Astrocyte (in vitro differentiated cells and primary cell): Measurements from ENCODE around the gene SLC16A9. TPM values are rescaled to one million over a fixed set of nuclear protein-coding genes. Genes with fewer than 3 reads are reported as not detected.
A peak's percentile ranks its signal among the peaks of the same experiment; 100 is the strongest.

ENCODE experiments used
- DNase-seq: peaks from one replicate; pipeline ENCODE4 v3.0.0-alpha.2; 2010; ENCODE audit warnings: low read depth
- FAIRE-seq: peaks from 2 replicates; lab custom pipeline; 2011; peaks lifted over from hg19 to GRCh38; lab: Jason Lieb, UNC
- H2AFZ ChIP-seq: 2 replicates; pipeline ENCODE4 v1.6.0; 2012; ENCODE audit warnings: low read depth, low read length, inconsistent platforms
- H3K27ac ChIP-seq: 2 replicates; pipeline ENCODE4 v1.5.1; 2011; ENCODE audit warnings: low read depth, low read length, inconsistent platforms
- H3K27me3 ChIP-seq: 2 replicates; pipeline ENCODE4 v1.6.0; 2011; ENCODE audit warnings: low read length, inconsistent platforms; ENCODE audit not compliant: insufficient read depth
- H3K36me3 ChIP-seq: 2 replicates; pipeline ENCODE4 v1.5.1; 2011; ENCODE audit warnings: low read length, inconsistent platforms; ENCODE audit not compliant: insufficient read depth
- H3K4me1 ChIP-seq: 2 replicates; pipeline ENCODE4 v1.5.1; 2011; ENCODE audit warnings: low read length, inconsistent platforms; ENCODE audit not compliant: insufficient read depth
- H3K4me2 ChIP-seq: 2 replicates; pipeline ENCODE4 v1.6.0; 2012; ENCODE audit warnings: low read length, inconsistent platforms
- H3K4me3 ChIP-seq: 2 replicates; pipeline ENCODE4 v1.5.1; 2011; ENCODE audit warnings: low read depth, mild to moderate bottlenecking, low read length, inconsistent platforms; ENCODE audit not compliant: insufficient read depth
- H3K79me2 ChIP-seq: 2 replicates; pipeline ENCODE4 v1.6.0; 2012; ENCODE audit warnings: mild to moderate bottlenecking, low read length, inconsistent platforms; ENCODE audit not compliant: insufficient read depth
- H3K9ac ChIP-seq: 2 replicates; pipeline ENCODE4 v1.6.0; 2012; ENCODE audit warnings: mild to moderate bottlenecking, low read length, inconsistent platforms
- H3K9me3 ChIP-seq: 2 replicates; pipeline ENCODE4 v1.5.1; 2012; ENCODE audit warnings: low read depth, mild to moderate bottlenecking, low read length, inconsistent platforms; ENCODE audit not compliant: insufficient read depth
- H4K20me1 ChIP-seq: 2 replicates; pipeline ENCODE4 v1.6.0; 2012; ENCODE audit warnings: low read length, inconsistent platforms; ENCODE audit not compliant: insufficient read depth
- H3K27ac Mint-ChIP-seq: one replicate; pipeline ENCODE4 v1.8.0; 2021; ENCODE audit warnings: mild to moderate bottlenecking, mixed read lengths; ENCODE audit not compliant: unreplicated experiment
- H3K27me3 Mint-ChIP-seq: one replicate; pipeline ENCODE4 v1.8.0; 2021; ENCODE audit warnings: low read depth, mixed read lengths; ENCODE audit not compliant: unreplicated experiment
- H3K36me3 Mint-ChIP-seq: one replicate; pipeline ENCODE4 v1.8.0; 2021; ENCODE audit warnings: low read depth, mixed read lengths; ENCODE audit not compliant: unreplicated experiment
- H3K4me1 Mint-ChIP-seq: one replicate; pipeline ENCODE4 v1.8.0; 2021; ENCODE audit warnings: low read depth, mixed read lengths; ENCODE audit not compliant: unreplicated experiment
- H3K4me3 Mint-ChIP-seq: one replicate; pipeline ENCODE4 v1.8.0; 2021; ENCODE audit warnings: mild to moderate bottlenecking, moderate library complexity, mixed read lengths; ENCODE audit not compliant: unreplicated experiment
- H3K9me3 Mint-ChIP-seq: one replicate; pipeline ENCODE4 v1.8.0; 2021; ENCODE audit warnings: mild to moderate bottlenecking, mixed read lengths; ENCODE audit not compliant: unreplicated experiment
- CTCF ChIP-seq: IDR thresholded peaks from 2 replicates; pipeline ENCODE4 v1.5.1; 2011; ENCODE audit warnings: low read depth, mild to moderate bottlenecking, inconsistent platforms, low read length, moderate library complexity; ENCODE audit not compliant: insufficient read depth
- EZH2 ChIP-seq: IDR thresholded peaks from 2 replicates; pipeline ENCODE4 v1.6.1; 2012; ENCODE audit warnings: mild to moderate bottlenecking, low read length, inconsistent platforms; ENCODE audit not compliant: insufficient read depth
- total RNA-seq: library from RNA; stranded (reverse); gene quantifications from 2 replicates; pipeline ENCODE4 v1.2.1, GENCODE V29; 2021

Gene SLC16A9
- total RNA-seq, 1 donor from 2014 or later: 3.4 TPM

- Histone ChIP-seq H3K4me1 (no peaks in the 10 kb centered on the region), H3K9ac (no peak overlapping the region), H3K79me2 (no peaks in the 10 kb centered on the region), H3K9me3 (no peaks in the 10 kb centered on the region), H3K27me3 (no peaks in the 10 kb centered on the region), H4K20me1 (no peaks in the 10 kb centered on the region), H3K27ac (no peak overlapping the region), H3K4me3 (no peak overlapping the region), H3K36me3 (no peaks in the 10 kb centered on the region), H3K4me2 (no peak overlapping the region), H2AFZ (no peak overlapping the region)
- H3K9me3 Mint-ChIP-seq: no peaks in the 10 kb centered on the region
- no peaks in the 10 kb centered on the region for H3K36me3 Mint-ChIP-seq
- TF ChIP-seq EZH2 (no peak), CTCF (no peak)
- peaks cover 3% of the 10 kb centered on the region for H3K27me3 Mint-ChIP-seq
- peak; percentile 35 for DNase-seq
- FAIRE-seq: no peak
- no peak overlapping the region for H3K27ac Mint-ChIP-seq
- H3K4me3 Mint-ChIP-seq: no peak overlapping the region
- H3K4me1 Mint-ChIP-seq: peaks cover 3% of the 10 kb centered on the region
Measured at GRCh38 chr10:59606551-59606961, 103.1 kb downstream of the SLC16A9 start.

GRCh38 chr10:59601985-59602384 is 107.7 kb downstream of the SLC16A9 start:
- no peak overlapping the region for H3K9ac ChIP-seq
- DNase-seq (no peak), FAIRE-seq (no peak)
- Mint-ChIP-seq H3K27ac (no peak overlapping the region), H3K4me1 (no peaks in the 10 kb centered on the region), H3K9me3 (no peaks in the 10 kb centered on the region), H3K4me3 (no peak overlapping the region), H3K36me3 (no peaks in the 10 kb centered on the region), H3K27me3 (peaks cover 3% of the 10 kb centered on the region)
- no peak overlapping the region for H2AFZ ChIP-seq
- no peaks in the 10 kb centered on the region for H3K79me2 ChIP-seq
- H3K4me2 ChIP-seq: no peak overlapping the region
- no peaks in the 10 kb centered on the region for H3K36me3 ChIP-seq
- no peaks in the 10 kb centered on the region for H3K9me3 ChIP-seq
- H3K27me3 ChIP-seq: no peaks in the 10 kb centered on the region
- TF ChIP-seq CTCF (no peak), EZH2 (no peak)
- H3K4me1 ChIP-seq: no peaks in the 10 kb centered on the region
- H4K20me1 ChIP-seq: no peaks in the 10 kb centered on the region
- no peak overlapping the region for H3K4me3 ChIP-seq
- H3K27ac ChIP-seq: no peak overlapping the region

Other genes with a start within 250 kb of the SLC16A9 start
- not detected in 2 replicates for gene MRLN, start 43.6 kb upstream of the SLC16A9 start, total RNA-seq
- gene CCDC6, start 196.7 kb upstream of the SLC16A9 start, total RNA-seq: 69.4 and 73.9 TPM in 2 replicates